DMS53 treated with DMSO at 0.1 percent for 48 hours (cell line): ENCODE results near the gene DIAPH2.
A peak's percentile ranks its signal among the peaks of the same experiment; 100 is the strongest.

Experiments
- DNase-seq: peaks from one replicate; lab custom pipeline; 2025; ENCODE audit not compliant: unreplicated experiment; lab: John Stamatoyannopoulos, UW

Gene DIAPH2

DNA sequence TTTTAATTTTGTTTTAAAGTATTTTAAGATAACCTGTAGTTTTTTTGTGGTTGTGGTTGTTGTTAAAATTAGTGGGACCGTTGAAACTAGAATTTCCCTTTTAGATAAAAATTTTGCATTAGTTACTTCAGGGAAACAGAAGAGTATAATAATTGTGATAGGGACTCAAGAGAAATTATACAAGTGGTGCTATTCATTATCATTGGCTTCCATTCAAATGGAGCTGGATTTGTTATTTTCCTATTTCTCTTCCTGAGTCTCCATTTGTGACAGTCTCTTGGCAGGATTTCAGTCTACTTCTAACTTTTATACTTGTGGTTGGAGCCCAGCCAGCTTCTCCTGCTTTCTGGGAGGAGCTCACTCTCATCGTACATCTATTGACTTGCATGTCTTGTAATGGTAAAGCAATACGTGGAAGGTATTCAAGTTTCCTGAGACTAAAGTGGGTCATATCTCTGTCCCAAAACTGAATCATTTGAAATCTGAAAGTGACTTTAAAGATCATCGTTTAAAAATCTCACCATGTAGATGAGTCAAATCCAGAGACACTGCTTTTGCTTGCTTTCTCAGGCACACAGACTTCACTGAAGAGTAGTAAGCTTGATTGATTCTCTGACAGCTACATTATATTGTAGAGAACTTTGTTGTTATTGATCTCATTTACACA is 354.9 kb downstream of the DIAPH2 start:
- no peak for DNase-seq

DNA sequence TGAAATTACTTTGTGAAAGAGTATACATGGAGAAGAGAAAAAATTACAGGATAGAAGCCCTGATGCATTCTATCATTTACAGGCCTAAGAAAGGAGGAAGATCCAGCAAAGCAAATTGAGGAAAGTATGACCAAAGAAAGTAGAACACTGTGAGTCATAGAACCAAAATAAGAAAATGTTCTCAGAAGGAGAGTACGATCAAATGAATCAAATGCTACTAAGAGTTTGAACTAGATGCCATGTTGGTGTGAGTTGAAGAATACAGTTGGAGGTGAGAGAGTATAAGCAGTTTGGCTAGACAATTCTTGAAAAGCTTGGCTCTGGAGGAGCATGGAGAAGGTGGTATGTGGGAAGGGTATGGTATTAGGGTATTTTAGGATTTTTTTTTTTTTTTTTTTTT is 360.8 kb downstream of the DIAPH2 start:
- DNase-seq, result no peak

- no peak for DNase-seq
These were observed 362.2 kb downstream of the DIAPH2 start for GRCh38 chrX:97046867-97047266.

GRCh38 chrX:97050392-97050791 is 365.8 kb downstream of the DIAPH2 start:
- no peak for DNase-seq

DNA sequence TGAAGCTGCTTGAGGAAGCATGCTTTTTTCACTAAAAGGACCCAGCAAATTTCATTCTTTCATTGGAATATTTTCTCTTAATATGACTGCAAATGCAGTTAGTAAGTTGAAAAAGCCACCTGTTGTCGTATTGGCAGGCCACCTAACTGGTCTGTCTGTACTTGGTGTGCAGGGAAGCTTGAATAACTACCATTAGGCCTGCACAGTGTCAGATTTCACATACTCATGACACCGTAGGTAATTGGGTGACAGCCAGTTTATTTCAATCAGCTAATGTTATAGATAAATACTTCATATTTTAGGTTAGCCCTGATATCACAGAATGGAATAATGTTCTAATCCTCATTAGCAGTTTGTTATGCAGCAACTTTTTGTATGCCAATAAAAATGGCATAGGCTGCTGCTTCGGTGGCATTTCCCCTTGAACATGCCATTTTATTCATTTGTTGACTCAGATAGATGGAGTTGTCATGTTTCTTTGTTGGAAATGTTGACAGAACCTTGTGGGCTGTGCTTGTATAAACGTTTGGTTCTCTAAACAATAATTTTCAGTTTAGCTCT is 372.8 kb downstream of the DIAPH2 start:
- DNase-seq, result peak; percentile 77

- DNase-seq, result no peak
These were observed 375.4 kb downstream of the DIAPH2 start for GRCh38 chrX:97060020-97060419.

DNA sequence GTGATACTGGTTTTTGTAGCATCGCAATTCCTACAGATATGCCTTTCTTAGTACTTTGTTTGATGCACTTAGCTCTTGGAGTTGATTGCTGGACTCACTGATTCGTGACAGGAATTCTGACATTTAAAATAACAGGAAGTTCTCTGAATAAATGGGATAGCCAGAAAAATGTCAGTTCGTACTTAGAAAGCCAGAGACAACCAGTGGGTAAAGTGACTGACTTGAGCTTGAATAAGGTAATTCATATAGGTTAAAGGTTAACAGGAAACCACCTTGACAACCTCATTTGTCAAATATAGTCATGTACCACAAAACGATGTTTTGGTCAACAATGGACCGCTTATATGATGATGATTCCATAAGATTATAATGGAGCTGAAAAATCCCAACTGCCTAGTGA is 380.4 kb downstream of the DIAPH2 start:
- DNase-seq, result no peak

GRCh38 chrX:97065973-97066372 is 381.3 kb downstream of the DIAPH2 start:
- no peak for DNase-seq

GRCh38 chrX:97066381-97066780 is 381.7 kb downstream of the DIAPH2 start:
- no peak for DNase-seq

- DNase-seq, result no peak
These were observed 385.7 kb downstream of the DIAPH2 start for GRCh38 chrX:97070346-97070745.

DNA sequence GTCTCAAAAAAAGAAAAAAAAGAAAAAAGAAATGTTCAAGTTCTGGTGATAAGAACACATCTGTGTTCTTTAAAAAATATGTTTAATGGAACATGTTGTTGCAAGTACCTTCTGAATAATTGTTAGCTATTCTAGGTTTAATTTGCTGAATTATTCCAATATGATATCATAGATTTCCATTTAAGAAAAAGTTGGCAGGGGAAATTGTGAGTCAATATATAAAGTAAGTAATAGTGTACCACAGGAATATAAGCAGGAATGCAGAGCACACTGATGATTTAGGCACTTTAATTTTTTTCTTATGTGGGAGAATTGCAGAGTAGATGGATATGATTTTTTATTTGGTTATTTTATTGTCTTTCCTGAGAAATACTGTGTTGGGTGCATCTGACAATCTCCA is 389.8 kb downstream of the DIAPH2 start:
- no peak for DNase-seq

DNA sequence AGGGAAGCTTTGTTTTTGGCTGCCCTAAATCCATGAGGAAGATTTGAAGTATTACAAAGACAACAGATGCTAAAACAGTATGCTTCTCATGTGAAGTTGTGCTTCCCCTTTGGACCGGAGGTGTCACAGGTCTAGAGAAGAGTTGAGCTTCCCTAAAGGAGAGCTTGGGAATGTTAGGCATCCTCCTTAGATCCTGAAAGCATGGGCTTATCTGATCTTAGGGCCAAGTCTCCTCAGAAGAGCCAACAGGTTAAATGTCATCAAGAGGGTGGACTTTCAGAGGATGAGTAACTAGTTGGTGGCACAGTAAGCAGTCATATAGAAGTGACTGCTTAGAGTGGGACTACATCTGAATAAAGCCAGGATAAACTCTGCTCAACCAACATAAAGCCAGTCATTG is 404.5 kb downstream of the DIAPH2 start:
- DNase-seq, result no peak

- no peak for DNase-seq
These were observed 411.7 kb downstream of the DIAPH2 start for GRCh38 chrX:97096385-97096784.

DNA sequence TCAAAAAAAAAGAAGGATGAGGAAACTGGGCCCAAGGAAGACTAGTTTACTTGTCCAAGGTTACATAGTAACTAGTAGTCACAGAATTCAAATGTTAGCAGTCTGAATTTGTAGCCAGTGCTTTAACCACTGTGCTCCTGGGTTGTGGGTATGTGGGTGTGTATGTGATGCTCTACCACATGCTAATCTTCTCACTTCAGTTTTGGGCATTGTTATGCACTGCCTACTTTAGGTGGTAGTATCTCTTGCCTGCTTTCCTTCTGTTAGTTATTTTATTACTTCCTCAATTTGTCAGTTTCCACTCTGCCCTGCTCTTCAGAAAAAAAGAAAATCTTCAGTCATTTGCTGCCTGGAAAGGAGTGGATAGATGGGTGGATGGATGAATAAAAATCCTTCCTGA is 418.3 kb downstream of the DIAPH2 start:
- DNase-seq, result no peak

GRCh38 chrX:97109730-97110129 is 425.1 kb downstream of the DIAPH2 start:
- DNase-seq, result no peak

GRCh38 chrX:97117572-97117971 is 432.9 kb downstream of the DIAPH2 start:
- no peak for DNase-seq

DNA sequence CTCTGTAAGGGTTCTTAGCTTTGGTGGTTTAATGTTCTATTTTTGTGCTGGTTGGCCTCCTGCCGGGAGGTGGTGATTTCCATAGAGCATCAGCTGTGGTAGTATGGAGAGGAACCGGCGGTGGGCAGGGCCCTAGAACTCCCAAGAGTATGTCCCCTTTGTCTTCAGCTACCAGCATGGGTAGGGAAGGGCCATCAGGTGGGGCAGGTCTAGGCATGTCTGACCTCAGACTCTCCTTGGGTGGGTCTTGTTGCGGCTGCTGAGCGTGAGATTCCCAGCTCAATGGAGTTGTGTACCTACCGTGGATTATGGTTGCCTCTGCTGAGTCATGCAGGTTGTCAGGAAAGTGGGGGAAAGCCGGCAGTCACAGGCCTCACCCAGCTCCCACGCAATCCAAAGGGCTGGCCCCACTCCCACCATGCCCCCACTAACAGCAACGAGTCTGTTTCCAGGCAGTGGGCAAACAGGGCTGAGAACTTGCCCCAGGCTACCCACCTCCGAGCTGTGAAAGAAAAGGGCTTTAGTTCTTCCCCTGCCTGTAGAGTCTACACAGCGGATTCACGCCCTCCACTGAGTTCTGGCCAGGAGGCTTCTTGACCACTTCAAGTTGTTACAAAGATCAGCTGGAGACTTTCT is 434.9 kb downstream of the DIAPH2 start:
- no peak for DNase-seq

GRCh38 chrX:97123001-97123400 is 438.4 kb downstream of the DIAPH2 start:
- DNase-seq, result no peak

DNA sequence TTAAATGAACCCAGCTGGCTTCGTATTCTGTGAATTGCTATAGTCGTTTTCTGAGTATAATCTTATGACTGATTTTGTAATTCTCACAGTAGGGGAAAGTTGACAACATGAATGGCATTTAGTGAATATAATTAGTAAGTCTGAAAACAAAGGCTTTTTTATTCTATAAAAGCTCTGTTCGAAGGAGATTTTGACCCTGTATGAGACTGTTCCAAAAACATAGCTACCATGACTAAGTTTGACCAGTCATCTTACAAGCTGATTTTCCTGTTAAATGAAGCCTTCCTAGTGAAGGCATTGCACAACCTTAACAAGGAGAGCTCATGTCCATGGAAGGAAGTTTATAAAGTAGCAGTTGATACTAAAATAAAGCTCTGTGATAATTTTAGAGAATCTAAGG is 441.4 kb downstream of the DIAPH2 start:
- no peak for DNase-seq

GRCh38 chrX:97132664-97133415 is 448.2 kb downstream of the DIAPH2 start:
- no peak for DNase-seq

DNA sequence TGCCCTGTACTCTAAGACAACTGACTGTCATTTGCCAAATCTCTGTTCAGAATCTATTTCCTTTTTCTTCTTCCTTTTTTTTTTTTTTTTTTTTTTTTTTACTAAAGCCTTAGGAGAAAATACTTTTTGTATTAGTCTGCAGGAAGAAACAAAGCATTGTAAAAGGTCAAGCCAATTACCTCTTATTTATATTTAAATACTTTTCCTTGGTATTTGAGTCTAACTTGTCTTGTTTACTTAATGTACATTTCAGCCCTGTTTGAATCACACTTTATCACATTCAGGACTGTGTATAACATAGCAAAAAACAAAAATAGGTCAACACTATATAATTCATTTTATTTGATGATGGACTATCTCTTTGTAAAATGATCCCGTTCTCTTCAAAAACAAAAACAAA is 461.3 kb downstream of the DIAPH2 start:
- DNase-seq, result no peak

- DNase-seq, result no peak
These were observed 471.2 kb downstream of the DIAPH2 start for GRCh38 chrX:97155816-97156215.
